Activated naive CD4-positive, alpha-beta T cell treated with anti-CD3 and anti-CD28 coated beads, Interleukin-2, amount 50 U/mL, for 24 hours (primary cell): Measurements from ENCODE around the gene DOCK10.
A peak's percentile ranks its signal among the peaks of the same experiment; 100 is the strongest.

ENCODE experiments used
- H3K27ac Mint-ChIP-seq: one replicate; pipeline ENCODE4 v1.8.0; 2021; ENCODE audit warnings: mild to moderate bottlenecking, mixed read lengths
- H3K27me3 Mint-ChIP-seq: one replicate; pipeline ENCODE4 v1.8.0; 2021; ENCODE audit warnings: mixed read lengths
- H3K36me3 Mint-ChIP-seq: one replicate; pipeline ENCODE4 v1.8.0; 2021; ENCODE audit warnings: mixed read lengths
- H3K4me1 Mint-ChIP-seq: one replicate; pipeline ENCODE4 v1.8.0; 2021; ENCODE audit warnings: mixed read lengths
- H3K4me3 Mint-ChIP-seq: one replicate; pipeline ENCODE4 v1.8.0; 2021; ENCODE audit warnings: mild to moderate bottlenecking, mixed read lengths
- H3K9me3 Mint-ChIP-seq: one replicate; pipeline ENCODE4 v1.8.0; 2021; ENCODE audit warnings: mixed read lengths

The DOCK10 gene

DNA sequence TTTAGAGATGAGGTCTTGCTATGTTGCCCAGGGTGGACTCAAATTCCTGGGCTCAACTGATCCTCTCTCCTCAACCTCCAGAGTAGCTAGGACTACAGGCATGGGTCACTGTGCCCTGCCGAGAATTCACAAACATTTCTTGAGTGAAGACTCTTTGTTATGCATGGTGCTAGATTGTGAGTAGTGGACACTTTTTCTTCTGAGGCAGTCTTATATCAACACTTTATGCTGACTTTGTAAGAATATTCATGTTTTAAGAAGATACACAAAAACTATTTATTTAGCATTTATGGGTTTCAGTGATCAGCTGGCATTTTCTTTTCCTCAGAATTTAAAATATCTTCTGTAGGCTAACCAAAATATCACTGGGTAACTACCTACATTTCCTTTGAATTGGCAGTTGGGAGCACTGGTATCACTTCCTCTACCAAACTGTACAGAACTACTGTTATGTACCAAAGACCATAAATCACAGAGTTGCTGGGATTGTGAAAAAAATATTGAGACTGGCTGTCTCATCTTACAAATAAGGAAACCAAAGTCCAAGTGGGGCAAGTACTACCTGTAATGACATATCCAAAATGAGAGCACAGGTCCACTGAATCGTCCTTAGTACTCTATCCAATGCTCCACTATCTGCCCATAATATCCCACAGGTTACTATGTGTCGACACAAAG lies 34.0 kb downstream of the DOCK10 start:
- Mint-ChIP-seq H3K27me3 (no peaks in the 10 kb centered on the region), H3K4me1 (peaks cover 98% of the 10 kb centered on the region), H3K27ac (peak overlapping the region; percentile 99), H3K4me3 (no peak overlapping the region), H3K36me3 (peaks cover 23% of the 10 kb centered on the region), H3K9me3 (peaks cover 9% of the 10 kb centered on the region)

- Mint-ChIP-seq H3K4me1 (peaks cover 97% of the 10 kb centered on the region), H3K4me3 (peak overlapping the region; percentile 17), H3K36me3 (peaks cover 23% of the 10 kb centered on the region), H3K9me3 (peaks cover 9% of the 10 kb centered on the region), H3K27ac (peak overlapping the region; percentile 99), H3K27me3 (no peaks in the 10 kb centered on the region)
Observed at GRCh38 chr2:225006730-225007129, 35.5 kb downstream of the DOCK10 start.

DNA sequence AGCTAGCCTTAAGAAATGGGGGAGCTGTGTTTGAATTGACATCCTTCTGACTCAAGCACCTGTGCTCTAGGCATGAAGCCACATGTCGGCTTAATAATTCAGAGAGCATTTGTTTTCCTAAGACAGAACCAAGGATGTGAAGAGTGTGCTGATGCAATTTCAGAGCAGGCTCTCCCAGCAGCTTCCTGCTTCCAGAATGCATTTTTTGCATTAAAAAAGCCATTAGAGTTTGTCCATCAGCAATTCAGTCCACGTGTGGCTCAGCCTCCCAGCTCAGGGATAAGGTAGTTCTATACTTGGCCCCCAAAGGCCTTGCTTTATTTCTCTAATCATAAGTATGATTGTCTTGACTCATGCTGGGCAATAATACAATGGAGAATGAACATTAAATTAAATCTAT lies 37.7 kb downstream of the DOCK10 start:
- H3K27ac Mint-ChIP-seq: peak overlapping the region; percentile 91
- H3K27me3 Mint-ChIP-seq: no peaks in the 10 kb centered on the region
- H3K9me3 Mint-ChIP-seq: peaks cover 3% of the 10 kb centered on the region
- peaks cover 97% of the 10 kb centered on the region for H3K4me1 Mint-ChIP-seq
- no peak overlapping the region for H3K4me3 Mint-ChIP-seq
- H3K36me3 Mint-ChIP-seq: peaks cover 16% of the 10 kb centered on the region

GRCh38 chr2:225002656-225003045 lies 39.6 kb downstream of the DOCK10 start:
- peaks cover 16% of the 10 kb centered on the region for H3K36me3 Mint-ChIP-seq
- H3K27ac Mint-ChIP-seq: peak overlapping the region; percentile 87
- H3K4me3 Mint-ChIP-seq: peak overlapping the region; percentile 19
- H3K4me1 Mint-ChIP-seq: peaks cover 95% of the 10 kb centered on the region
- peaks cover 3% of the 10 kb centered on the region for H3K9me3 Mint-ChIP-seq
- no peaks in the 10 kb centered on the region for H3K27me3 Mint-ChIP-seq

GRCh38 chr2:225002039-225002655 lies 40.1 kb downstream of the DOCK10 start:
- H3K36me3 Mint-ChIP-seq: peaks cover 14% of the 10 kb centered on the region

DNA sequence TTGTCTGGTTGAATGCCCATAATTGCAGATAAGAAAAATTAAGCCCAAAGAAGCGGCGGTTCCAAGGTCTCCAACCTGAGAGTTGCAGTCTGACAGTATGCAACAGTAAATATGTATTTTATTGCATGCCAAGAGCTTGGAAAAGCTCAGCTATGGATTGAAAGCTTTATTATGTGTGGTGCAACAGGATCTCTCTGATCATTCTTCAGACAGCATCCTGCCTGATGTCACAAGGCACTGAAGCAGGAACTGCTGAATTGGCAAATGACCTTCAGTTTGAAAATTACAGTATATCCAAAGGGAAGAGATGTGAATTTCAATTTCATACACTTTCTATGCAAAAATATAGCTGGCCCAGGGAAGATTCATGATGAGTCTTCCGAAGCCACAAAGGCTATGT lies 42.5 kb downstream of the DOCK10 start:
- H3K9me3 Mint-ChIP-seq: no peaks in the 10 kb centered on the region
- H3K27me3 Mint-ChIP-seq: no peaks in the 10 kb centered on the region
- peak overlapping the region; percentile 17 for H3K27ac Mint-ChIP-seq
- peaks cover 95% of the 10 kb centered on the region for H3K4me1 Mint-ChIP-seq
- peaks cover 21% of the 10 kb centered on the region for H3K36me3 Mint-ChIP-seq
- H3K4me3 Mint-ChIP-seq: no peak overlapping the region

More at GRCh38 chr2:225002039-225002655, 40.1 kb downstream of the DOCK10 start:
- Mint-ChIP-seq H3K4me1 (peaks cover 93% of the 10 kb centered on the region), H3K4me3 (peak overlapping the region; percentile 19), H3K27ac (peak overlapping the region; percentile 87), H3K9me3 (no peaks in the 10 kb centered on the region), H3K27me3 (no peaks in the 10 kb centered on the region)

DNA sequence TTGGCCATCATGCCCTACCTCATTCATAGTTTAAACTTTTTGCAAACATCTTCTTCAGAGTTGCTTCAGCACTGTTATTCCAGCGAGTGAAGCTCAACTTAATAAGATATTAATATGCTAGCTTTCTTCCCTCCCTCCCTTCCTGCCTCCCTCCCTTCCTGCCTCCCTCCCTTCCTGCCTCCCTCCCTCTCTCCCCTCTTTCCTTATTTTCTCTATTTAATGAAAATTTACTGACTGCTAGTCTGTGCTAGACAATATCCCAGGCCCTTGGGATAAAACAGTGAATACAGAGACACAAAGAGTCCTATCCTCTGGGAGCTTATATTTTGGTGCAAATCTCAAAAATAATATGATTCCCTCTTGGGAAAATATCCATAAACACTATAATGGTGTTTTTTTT lies 42.9 kb downstream of the DOCK10 start:
- Mint-ChIP-seq H3K9me3 (no peaks in the 10 kb centered on the region), H3K27me3 (no peaks in the 10 kb centered on the region), H3K36me3 (peaks cover 23% of the 10 kb centered on the region), H3K27ac (no peak overlapping the region), H3K4me1 (peaks cover 95% of the 10 kb centered on the region), H3K4me3 (no peak overlapping the region)

- Mint-ChIP-seq H3K4me1 (peaks cover 93% of the 10 kb centered on the region), H3K27ac (peak overlapping the region; percentile 56), H3K27me3 (no peaks in the 10 kb centered on the region), H3K4me3 (no peak overlapping the region), H3K36me3 (peaks cover 23% of the 10 kb centered on the region), H3K9me3 (no peaks in the 10 kb centered on the region)
Observed at GRCh38 chr2:224997802-224998201, 44.5 kb downstream of the DOCK10 start.

- Mint-ChIP-seq H3K4me3 (no peak overlapping the region), H3K36me3 (peaks cover 34% of the 10 kb centered on the region), H3K9me3 (no peaks in the 10 kb centered on the region), H3K27me3 (no peaks in the 10 kb centered on the region), H3K27ac (peak overlapping the region; percentile 3), H3K4me1 (peaks cover 93% of the 10 kb centered on the region)
Observed at GRCh38 chr2:224995419-224995818, 46.8 kb downstream of the DOCK10 start.

DNA sequence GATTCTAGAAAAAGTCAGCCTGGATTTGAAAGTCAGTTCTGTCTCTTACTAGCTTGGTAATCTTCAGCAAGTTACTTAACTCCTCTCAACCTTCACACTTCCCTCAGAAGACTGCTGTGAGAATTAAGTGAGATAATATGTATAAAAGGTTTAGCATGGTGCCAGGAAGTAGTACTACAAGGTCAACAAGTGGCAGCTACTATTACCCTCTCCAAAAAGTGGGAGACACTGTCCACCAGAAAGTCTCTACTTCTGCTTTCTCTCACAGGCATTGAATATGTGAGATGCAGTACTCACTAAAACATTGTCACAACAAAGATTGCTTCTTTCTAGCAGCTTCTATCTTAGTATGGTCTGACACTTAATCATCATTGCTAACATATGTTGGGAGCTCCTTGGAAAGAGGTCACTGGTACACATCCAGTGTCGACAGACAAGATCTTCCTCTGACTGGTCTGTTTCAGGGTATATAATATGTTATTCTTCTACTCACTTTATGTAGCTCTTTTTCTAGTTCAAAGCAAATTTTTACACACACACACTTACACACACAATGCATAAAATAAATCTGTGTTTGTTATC lies 47.9 kb downstream of the DOCK10 start:
- Mint-ChIP-seq H3K36me3 (peaks cover 38% of the 10 kb centered on the region), H3K27ac (peak overlapping the region; percentile 12), H3K4me1 (peaks cover 92% of the 10 kb centered on the region), H3K27me3 (no peaks in the 10 kb centered on the region), H3K9me3 (no peaks in the 10 kb centered on the region), H3K4me3 (no peak overlapping the region)

DNA sequence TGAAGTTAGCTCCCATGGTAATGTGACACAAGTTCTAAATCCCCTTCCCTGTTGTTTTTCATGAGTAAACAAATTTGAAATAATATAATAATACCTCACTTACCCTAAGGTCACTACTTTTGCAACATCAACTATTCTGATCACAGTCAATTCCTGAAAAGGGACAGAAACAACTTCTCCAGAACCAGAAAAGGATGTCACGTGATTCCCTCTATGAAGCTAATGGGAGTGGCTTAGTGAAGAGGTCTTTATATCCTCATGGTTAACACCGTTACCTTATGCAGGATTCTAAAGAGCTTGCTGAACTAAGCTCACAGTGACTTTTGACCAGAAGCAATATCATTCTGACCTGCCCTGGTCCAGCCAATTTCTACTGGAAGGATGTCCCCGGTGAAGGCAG lies 51.6 kb downstream of the DOCK10 start:
- no peak overlapping the region for H3K4me3 Mint-ChIP-seq
- no peaks in the 10 kb centered on the region for H3K9me3 Mint-ChIP-seq
- H3K4me1 Mint-ChIP-seq: peaks cover 95% of the 10 kb centered on the region
- H3K36me3 Mint-ChIP-seq: peaks cover 35% of the 10 kb centered on the region
- no peaks in the 10 kb centered on the region for H3K27me3 Mint-ChIP-seq
- peak overlapping the region; percentile 72 for H3K27ac Mint-ChIP-seq

DNA sequence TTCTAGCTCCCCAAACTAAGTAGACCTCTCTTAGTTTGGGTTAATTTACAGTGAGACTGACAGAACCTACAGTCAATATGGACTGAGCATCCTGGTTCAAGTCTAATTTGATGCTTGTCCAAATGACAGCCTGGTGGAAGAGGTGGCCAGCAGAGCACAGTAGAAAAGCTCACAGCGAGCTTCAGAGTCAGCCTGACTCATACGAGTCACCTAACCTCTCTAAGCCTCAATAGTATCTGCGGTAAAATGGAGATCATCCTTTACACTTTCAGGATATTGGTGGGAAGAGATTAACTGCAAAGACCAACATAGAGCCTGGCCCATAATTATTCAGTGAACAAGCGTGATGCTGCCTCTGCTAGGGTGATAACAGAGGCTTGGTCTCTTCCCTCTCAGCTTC lies 54.5 kb downstream of the DOCK10 start:
- H3K4me1 Mint-ChIP-seq: peaks cover 98% of the 10 kb centered on the region
- no peaks in the 10 kb centered on the region for H3K9me3 Mint-ChIP-seq
- H3K4me3 Mint-ChIP-seq: peak overlapping the region; percentile 4
- peaks cover 22% of the 10 kb centered on the region for H3K36me3 Mint-ChIP-seq
- H3K27me3 Mint-ChIP-seq: no peaks in the 10 kb centered on the region
- H3K27ac Mint-ChIP-seq: peak overlapping the region; percentile 95

GRCh38 chr2:224986477-224986876 lies 55.8 kb downstream of the DOCK10 start:
- Mint-ChIP-seq H3K36me3 (peaks cover 23% of the 10 kb centered on the region), H3K27ac (peak overlapping the region; percentile 81), H3K4me1 (peaks cover 99% of the 10 kb centered on the region), H3K27me3 (no peaks in the 10 kb centered on the region), H3K9me3 (no peaks in the 10 kb centered on the region), H3K4me3 (no peak overlapping the region)

- H3K27me3 Mint-ChIP-seq: no peaks in the 10 kb centered on the region
- peaks cover 16% of the 10 kb centered on the region for H3K36me3 Mint-ChIP-seq
- peak overlapping the region; percentile 75 for H3K4me3 Mint-ChIP-seq
- H3K4me1 Mint-ChIP-seq: peaks cover 90% of the 10 kb centered on the region
- H3K27ac Mint-ChIP-seq: peak overlapping the region; percentile 98
- no peaks in the 10 kb centered on the region for H3K9me3 Mint-ChIP-seq
Observed at GRCh38 chr2:224984637-224985036, 57.6 kb downstream of the DOCK10 start.

- Mint-ChIP-seq H3K4me3 (peak overlapping the region; percentile 75), H3K9me3 (no peaks in the 10 kb centered on the region), H3K27ac (peak overlapping the region; percentile 98), H3K4me1 (peaks cover 90% of the 10 kb centered on the region), H3K36me3 (peaks cover 15% of the 10 kb centered on the region), H3K27me3 (no peaks in the 10 kb centered on the region)
Observed at GRCh38 chr2:224983712-224984554, 58.3 kb downstream of the DOCK10 start.
